Neural cell (in vitro differentiated cells): Measurements from ENCODE around the gene PCDHA4.

Source experiments
- CTCF ChIP-seq: fragments of 450-650 bp; IDR thresholded peaks from 2 replicates; pipeline ENCODE4 v1.5.1; 2014; ENCODE audit warnings: antibody characterized with exemption, mild to moderate bottlenecking, moderate library complexity; ENCODE audit not compliant: poor library complexity, severe bottlenecking
- EP300 ChIP-seq: fragments of 450-650 bp; conservative IDR thresholded peaks from 2 replicates; pipeline ENCODE4 v1.6.1; 2014; ENCODE audit warnings: antibody characterized with exemption, mild to moderate bottlenecking, moderate library complexity; ENCODE audit not compliant: poor library complexity, severe bottlenecking
- REST ChIP-seq: IDR thresholded peaks from 2 replicates; pipeline ENCODE4 v1.6.1; 2012; ENCODE audit warnings: borderline replicate concordance
- TAF1 ChIP-seq: IDR thresholded peaks from 2 replicates; pipeline ENCODE4 v1.6.1; 2012; ENCODE audit warnings: low read depth

GRCh38 chr5:140795259-140795641 lies 11.6 kb upstream of the PCDHA4 start:
- TF ChIP-seq REST, result no peak
- peak; percentile 28 for TF ChIP-seq CTCF
- no peak for TF ChIP-seq EP300
- no peak for TF ChIP-seq TAF1
